Measurements from ENCODE around the gene NEK9. TPM values are rescaled to one million over a fixed set of nuclear protein-coding genes. Genes with fewer than 3 reads are reported as not detected.
"Not testable (repeated sequence)": the region's sequence is repeated elsewhere in the genome, so short reads cannot be mapped to it uniquely, and the experiment has no call there.

The NEK9 gene
- total RNA-seq = 10 to 100 TPM; 68.7 to 86.2 TPM
- long read RNA-seq, donor 1, full-length matches to known transcripts = 1 of 18 reads
- long read RNA-seq, donor 1, partial matches to known transcripts = 3 of 18 reads
- long read RNA-seq, donor 1, other reads (novel, unspliced or antisense) = 14 of 18 reads
- long read RNA-seq, donor 2, partial matches to known transcripts = 4 of 20 reads
- long read RNA-seq, donor 2, other reads (novel, unspliced or antisense) = 14 of 20 reads

DNA sequence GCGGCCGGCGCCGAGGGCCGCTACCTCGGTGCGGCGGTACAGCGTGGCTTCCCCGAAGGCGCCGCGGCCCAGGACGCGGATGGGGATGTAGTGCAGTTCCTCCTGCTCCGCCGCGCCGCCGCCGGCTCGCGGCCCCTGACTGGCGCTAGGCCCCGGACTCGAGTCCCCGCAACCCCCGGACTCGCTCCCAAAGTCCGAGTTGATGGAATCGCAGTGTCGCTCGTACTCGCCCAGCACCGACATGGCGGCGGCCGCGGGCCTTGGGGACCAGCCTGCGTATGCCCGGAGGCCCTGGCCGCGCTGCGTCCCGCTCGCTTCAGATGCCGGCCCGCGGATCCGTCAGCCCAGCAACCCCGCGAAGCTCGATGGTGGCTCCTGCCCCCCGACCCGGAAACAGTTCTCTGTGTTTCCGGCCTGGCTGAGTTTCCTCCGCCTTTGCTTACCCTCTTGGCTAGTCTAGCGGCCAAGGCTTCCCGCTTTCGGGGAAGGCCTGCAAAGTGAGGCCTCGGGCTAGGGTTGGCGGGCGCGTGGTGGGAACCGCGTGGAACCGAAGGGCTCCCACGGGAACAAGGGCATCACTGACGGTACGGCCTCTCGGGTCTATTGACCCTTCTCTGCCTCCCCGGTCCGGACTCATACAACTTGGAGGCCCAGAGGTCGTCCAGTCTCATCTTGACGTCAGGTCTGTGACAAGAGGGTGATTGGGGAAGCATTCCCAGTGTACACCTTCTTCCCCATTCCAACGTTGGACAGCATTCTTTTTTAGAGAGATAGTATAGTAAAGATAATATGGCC is at the start of gene NEK9:
NEK9 (minus strand) TSS at position 370 of the 795 bp plus-strand sequence; CDS start at position 243, 127 bp downstream.
- intact Hi-C loops (cut with DNase I) = loop anchor here in 1 of 2 donors (10.0 kb wide), 1 partner anchor 368 kb away; no protein-coding TSS in a partner anchor
- peak; percentile 97 for DNase-seq (ENCODE audit: low spot score)

DNA sequence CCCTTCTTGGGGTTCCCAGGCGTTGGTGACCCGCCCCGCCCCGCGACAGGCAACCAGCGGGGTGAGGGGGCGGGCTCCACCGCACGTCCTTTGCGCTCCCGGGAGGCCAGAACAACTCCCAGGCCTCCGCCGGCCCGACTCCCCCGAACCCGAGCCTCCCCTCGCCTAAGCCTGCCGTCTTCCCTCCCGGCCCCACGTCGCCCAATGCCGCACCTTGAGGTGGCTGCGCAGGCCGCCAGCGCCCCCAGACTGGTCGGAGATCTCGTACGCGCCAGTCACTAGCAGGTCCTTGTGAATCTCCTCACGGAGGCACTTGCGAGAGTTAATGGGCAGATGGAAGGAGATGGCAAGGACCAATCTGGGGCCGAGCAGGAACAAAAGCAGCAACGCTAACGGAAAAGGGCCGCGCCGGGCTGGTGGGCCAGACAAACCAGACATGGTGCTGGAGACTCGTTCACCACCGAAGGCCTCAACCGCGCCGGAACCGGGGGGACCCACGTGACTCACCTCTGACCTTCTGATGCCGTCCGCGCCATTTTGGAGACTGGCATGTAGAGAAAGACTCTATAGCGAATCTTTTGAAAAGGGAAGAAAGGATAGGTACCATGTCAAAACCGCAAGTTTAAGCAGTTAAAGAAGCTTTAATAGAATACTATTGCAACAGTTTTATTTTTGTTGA is 49.4 kb upstream of the NEK9 start, which contains the start of gene TMED10:
TMED10 (minus strand) TSS at position 471 of the 679 bp plus-strand sequence; CDS start at position 438, 33 bp downstream.
- DNase-seq (ENCODE audit: low spot score) = peak; percentile 97
- intact Hi-C loops (cut with DNase I) = no loop called here

DNA sequence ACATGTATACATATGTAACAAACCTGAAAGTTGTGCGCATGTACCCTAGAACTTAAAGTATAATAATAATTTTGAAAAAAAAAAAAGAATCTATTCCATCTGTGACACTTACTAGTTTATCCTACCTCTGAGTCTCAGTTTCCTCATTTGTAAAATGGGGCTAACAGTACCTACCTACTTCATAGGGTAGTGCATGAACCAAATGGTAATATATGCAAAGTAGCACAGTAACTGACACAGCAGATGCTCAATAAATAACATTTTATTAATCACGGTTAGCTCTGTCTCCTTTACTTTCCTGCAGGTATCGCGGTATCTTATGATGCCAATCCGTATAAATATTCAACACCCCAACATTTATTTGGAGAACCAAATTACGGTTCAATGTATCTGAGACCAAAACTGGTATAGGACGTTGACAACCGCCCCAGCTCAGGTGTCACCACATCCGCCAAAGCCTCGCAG is 48.9 kb upstream of the NEK9 start:
- intact Hi-C loops (cut with DNase I) = no loop called here
- no peak for DNase-seq (ENCODE audit: low spot score)

DNA sequence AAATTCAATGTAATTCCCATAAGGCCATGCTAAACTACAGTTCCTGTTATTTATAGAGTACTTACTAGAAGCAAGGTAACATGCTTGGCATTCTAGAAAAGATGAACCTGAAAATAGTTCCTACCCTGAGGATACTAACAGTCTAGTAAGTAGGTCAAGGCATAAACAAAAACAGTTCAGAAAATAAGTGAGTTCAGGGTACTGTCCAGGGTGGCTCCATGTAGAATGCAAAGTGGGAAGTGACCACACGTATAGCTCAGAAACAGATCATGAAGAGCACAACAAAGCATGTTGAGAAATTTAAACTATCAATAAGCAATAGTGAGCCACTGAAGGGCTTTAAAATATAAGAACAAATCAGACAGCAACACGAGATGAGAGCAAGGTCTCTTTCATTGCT is 47.2 kb upstream of the NEK9 start:
- intact Hi-C loops (cut with DNase I) = no loop called here

DNA sequence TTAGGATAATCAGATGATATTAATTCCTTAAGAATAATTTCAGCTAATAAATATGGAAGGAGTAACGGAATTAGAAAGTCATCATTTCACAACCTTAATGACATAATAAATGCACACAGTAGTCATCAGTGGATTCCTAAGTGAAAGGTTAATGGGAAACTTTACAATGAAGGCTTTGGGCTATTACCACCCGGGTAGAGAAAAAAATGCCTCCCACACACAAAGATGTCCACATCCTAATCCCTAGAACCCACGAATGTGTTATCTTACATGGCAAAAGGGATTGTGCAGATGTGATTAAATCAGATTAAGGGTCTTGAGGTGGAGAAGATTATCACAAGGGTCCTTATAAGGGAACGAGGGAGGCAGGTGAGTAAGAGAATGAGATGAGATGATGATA is 43.9 kb upstream of the NEK9 start:
- intact Hi-C loops (cut with DNase I) = no loop called here
- DNase-seq (ENCODE audit: low spot score) = no peak

More for the DNA sequence above, 47.2 kb upstream of the NEK9 start:
- no peak for DNase-seq (ENCODE audit: low spot score)

DNA sequence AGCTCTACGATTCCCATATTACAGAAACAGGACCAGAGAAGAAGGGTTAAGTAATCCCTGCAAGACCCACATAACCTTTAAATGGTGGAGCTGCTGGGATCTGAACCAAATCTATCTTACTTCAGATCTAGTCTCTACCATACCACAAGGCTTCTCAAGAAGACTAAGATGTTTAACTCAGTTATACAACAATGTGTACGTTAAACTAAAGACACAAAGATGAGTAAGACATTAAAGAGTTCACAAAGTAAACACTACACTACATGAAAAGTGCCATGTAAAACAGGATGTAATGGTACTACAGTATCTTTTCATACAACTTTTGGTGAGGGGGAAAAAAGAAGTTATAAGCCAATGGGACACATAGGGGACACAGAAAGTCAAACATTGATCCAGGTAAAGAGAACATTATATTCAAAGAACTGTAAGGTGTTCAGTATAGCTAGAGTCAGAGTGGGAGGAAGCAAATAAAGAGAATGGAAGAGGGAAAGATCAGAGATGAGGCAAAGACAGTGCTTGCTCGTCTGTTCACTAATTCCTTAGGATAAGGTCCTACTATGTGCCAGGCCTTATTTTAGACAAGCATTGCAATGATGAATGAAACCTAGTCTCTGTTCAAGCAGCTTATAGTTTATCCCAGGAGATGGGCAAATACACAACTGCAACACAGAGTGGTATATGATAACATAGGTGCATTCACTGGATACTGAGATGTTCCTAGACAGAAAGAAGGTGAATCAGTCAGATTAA is 41.9 kb upstream of the NEK9 start:
- no peak for DNase-seq (ENCODE audit: low spot score)
- intact Hi-C loops (cut with DNase I) = no loop called here

DNA sequence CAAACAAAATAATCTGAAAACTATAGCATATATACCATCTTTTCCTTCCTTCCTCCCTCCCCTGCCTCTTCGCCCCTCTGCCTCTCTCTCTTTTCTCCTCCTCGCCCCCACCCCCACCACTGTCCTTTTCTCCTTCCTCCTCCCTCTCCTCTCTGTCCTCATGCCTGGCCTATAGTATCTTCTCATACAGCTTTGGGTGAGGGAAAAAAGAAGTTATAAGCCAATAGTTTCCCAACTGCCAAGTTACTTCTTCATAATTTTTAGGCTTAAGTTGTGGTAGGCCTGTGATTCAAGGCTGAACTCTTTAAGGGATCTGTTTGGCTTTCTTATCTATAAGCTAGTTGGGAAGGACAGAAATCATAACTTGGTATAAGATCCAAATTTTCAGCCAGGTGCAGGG is 40.5 kb upstream of the NEK9 start:
- no peak for DNase-seq (ENCODE audit: low spot score)
- intact Hi-C loops (cut with DNase I) = no loop called here

DNA sequence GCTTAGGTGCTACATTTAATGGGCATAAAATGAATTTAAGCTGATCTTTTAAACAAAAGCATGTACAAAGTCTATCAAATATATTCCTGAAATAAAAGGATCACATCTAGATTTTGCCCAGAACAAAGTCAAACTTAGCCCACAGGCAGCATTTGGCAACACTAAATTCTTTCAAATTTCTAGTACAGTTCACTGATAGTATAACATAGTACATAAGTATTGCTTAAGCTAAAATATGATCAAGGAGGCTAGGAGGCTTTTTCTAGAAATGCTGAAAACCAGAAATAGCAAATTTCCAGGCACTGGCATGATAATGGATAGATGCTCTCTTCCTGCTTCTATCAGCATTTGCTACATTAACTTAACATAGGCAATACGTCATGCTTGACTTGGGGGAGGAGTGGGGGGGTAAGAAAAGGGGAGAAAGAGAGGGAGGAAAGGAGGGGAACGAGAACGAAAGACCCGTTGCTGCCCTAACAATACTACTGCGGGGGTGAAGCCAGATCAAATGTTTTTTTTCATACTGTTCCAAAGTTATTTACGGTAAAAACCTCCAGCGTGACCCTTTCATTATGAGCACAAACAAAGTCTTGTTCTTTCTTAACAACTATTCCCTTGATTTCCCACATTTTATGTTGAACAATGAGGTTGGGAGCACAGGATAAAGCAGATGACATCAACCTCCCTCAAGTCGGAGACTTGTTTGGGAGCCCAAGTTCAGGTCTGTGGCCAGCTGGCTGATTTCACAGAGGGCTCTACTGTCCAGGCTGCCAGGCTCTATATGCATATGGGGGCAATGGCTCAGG is 38.9 kb upstream of the NEK9 start:
- intact Hi-C loops (cut with DNase I) = no loop called here
- no peak for DNase-seq (ENCODE audit: low spot score)

DNA sequence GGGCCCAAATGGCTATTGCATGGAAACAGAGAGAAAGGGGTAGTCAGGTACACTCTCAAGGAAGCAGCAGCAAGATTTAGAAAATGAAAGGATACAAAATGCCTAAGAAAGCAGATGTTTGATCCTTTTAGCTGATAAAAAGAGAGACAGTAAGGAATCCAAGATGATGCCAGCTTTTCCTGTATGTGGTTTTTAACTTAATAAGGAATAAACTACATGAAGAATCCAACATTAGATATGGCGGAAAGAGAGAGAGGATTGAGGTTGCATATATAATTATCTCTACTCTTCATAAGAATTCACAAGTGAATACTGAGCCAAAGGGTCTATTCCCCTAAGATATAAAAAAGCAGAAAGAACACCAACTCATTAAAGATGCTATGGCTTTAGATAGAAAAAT is 38.0 kb upstream of the NEK9 start:
- DNase-seq (ENCODE audit: low spot score) = no peak
- intact Hi-C loops (cut with DNase I) = no loop called here

DNA sequence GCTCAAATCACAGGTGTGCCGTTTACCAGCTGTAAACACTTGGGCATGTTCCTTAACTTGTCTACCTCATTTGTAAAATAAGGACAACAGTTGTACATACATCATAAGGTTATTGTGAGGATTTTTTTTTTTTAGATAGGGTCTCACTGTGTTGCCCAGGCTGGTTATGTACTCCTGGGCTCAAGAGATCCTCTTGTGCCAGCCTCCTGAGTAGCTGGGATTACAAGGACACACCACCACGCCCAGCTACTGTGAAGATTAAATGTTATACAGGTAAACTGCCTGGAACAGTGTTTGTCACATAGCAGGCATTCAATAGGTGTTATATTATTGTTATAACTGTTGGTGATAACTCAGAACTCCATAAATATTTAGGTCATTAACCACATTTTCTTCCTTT is 36.8 kb upstream of the NEK9 start:
- intact Hi-C loops (cut with DNase I) = no loop called here

DNA sequence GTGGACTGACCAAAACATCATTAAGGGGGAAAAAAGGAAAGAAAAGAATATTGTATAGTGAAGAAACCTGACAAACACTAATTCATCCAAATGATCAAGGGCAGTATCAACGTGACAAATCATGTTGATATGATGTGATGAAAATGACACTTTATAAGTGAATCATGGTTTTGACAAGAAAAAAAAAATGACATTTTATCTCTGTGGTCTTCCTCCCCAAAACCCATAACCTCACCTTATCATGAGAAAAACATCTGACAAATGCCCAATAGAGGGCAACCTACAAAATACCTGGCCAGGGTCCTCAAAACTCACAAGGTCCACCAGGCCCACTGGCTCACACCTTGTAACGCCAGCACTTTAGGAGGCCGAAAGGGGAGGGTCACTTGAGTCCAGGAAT is 35.8 kb upstream of the NEK9 start:
- DNase-seq (ENCODE audit: low spot score) = no peak
- intact Hi-C loops (cut with DNase I) = no loop called here

More for the DNA sequence above, 36.8 kb upstream of the NEK9 start:
- DNase-seq (ENCODE audit: low spot score) = no peak

DNA sequence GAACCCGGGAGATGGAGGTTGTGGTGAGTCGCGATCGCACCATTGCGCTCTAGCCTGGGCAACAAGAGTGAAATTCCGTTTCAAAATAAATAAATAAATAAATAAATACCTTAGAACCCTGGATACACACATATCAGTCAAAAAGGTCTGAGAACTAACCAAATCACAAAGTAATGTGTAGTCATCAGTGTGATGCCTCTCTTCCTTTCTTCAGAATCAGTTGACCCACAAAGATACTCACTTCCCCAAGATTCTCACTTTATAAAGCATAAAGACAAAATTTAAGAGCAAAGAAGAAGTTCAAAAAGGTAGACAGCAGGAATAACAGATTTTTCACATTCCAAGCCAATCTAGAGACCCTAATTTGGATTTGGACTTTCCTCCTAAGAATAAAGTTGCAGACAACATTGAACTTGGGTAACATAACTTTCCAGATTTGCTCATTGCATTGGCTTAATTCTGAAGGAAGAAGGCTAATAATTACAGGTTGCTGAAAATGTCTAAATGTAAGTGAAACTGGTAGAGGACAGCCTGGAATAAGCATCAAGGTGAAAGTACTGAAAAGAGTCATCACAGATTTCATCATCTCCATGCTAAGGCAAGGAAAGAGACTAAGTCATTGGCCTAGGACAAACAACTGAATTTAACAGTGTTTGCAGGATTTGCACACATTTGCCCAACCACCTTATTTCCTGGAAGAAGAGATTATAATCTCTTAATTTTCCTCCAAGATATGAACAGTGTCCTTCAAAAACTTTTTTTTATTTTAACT is 32.2 kb upstream of the NEK9 start:
- no peak for DNase-seq (ENCODE audit: low spot score)
- intact Hi-C loops (cut with DNase I) = no loop called here

DNA sequence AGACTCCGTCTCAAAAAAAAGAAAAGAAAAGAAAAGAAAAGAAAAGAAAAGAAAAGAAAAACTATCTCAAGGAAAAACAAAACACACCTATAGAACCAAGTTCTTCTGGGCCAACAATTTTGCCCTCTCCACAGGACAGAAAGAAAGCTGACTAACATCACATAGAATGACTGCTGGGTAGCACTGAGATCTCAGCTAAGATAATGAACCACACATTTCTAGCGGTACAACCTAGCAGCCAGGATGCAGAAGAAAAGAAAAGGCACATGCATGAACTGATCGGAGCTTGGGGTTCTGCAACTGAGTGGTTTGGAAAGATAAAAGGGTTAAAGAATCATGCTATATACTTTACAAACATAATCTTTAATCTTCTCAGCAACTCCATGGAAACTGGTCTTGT is 30.1 kb upstream of the NEK9 start:
- intact Hi-C loops (cut with DNase I) = no loop called here
- no peak for DNase-seq (ENCODE audit: low spot score)

DNA sequence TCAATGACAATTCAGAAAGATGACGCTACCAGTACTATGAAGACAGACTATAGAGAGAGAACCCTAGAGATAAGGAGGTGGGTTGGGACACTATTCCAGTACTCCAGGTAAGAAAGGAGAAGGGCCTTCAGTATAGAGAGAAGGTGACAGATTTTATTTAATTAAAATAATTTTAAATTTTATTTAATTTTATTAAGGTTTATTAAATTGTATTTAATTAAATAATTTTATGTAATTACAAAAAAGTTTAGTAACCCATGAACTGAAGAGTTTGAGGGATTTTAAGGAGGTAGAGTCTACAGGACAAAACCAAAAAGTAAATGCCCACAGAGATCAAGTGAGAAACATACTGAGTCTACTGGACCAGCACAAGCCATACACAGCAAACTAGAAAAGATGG is 29.3 kb upstream of the NEK9 start:
- DNase-seq (ENCODE audit: low spot score) = no peak
- intact Hi-C loops (cut with DNase I) = no loop called here

DNA sequence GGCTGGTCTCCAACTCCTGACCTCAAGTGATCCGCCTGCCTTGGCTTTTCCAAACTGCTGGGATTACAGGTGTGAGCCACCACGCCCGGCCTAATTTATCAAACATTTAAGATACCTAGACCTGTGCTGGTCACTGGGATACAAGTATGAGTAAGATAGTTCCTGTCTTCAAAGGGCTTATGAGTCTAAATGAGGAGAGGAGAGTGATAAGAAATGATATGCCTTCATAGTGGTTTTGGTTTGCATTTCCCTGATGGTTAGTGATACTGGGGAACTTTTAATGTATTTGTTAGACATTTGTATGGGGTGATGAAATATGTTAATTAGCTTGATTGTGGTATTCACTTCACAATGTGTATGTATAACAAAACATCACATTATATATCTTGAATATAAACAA is 28.3 kb upstream of the NEK9 start:
- DNase-seq (ENCODE audit: low spot score) = no peak

DNA sequence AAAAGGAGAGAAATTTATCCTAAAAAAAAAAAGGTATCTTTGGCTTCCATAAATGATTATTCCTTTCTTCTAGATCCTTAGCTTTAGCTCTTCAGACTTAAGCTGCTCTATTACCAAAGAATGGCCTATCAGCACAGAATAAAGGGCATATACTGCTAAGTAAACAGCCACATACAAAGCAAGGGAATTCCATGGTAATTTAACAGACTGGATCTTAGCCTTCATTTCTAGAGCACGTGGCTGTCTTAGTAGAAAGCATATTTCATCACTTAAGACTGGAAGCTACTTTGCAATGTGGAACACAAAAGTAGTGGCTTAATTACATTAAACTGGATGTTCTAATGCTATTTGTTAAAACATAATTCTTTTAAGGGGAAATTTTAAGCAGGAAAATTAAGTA is 26.4 kb upstream of the NEK9 start:
- no peak for DNase-seq (ENCODE audit: low spot score)
- intact Hi-C loops (cut with DNase I) = no loop called here

More for the DNA sequence above, 28.3 kb upstream of the NEK9 start:
- intact Hi-C loops (cut with DNase I) = no loop called here

DNA sequence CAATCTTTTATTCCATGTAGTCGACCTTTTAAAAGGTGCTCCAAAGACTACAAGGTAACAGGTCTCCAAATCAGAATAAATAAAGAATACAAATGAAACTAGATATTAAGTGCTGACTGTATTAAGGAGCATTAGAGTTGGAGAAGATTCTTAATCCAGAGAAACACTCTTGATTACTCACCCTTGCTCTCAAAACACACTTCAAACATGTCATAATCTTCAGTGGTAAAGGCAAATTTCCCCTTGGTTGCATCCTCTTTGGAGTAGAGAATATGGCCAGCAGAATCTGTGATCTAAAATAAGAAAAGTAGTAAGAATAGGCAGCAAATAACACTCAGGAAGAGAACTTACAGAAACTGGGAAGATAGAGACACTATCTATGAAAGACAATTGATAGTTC is 25.0 kb upstream of the NEK9 start:
- intact Hi-C loops (cut with DNase I) = no loop called here
- DNase-seq (ENCODE audit: low spot score) = no peak

DNA sequence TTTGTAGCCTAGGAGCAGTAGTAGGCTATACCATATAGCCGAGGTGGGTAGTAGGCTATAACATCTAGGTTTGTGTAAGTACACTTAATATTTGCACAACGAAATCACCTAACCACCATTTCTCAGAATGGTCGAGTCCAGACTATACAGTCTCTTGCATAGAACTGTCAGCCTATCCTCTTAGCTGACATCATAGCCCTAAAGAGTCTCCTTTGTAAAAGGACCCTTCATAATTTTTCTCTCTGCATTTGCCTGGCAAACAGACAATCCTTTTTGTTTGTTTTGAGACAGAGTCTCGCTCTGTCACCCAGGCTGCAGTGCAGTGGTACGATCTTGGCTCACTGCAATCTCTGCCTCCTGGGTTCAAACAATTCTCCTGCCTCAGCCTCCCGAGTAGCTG is 23.8 kb upstream of the NEK9 start:
- intact Hi-C loops (cut with DNase I); DNase-seq (ENCODE audit: low spot score): not testable (repeated sequence)

All from posterior vena cava (tissue), 2 donors.